ENCODE results near the gene SUPT3H. TPM values are rescaled to one million over a fixed set of nuclear protein-coding genes. Genes with fewer than 3 reads are reported as not detected.
"Not testable (repeated sequence)": the region's sequence is repeated elsewhere in the genome, so short reads cannot be mapped to it uniquely, and the experiment has no call there.

The SUPT3H gene
- total RNA-seq, 1 donor, result 7.1 TPM

- no peaks in the 10 kb centered on the region for H3K9me3 ChIP-seq (ENCODE audit: low read depth, low read length)
- no peak overlapping the region for H3K4me3 ChIP-seq (ENCODE audit: low read length)
- no peaks in the 10 kb centered on the region for H3K4me1 ChIP-seq (ENCODE audit: insufficient read depth, low read length)
- no peaks in the 10 kb centered on the region for H3K27me3 ChIP-seq (ENCODE audit: insufficient read depth, low read length)
Observed at GRCh38 chr6:45170309-45170708, 207.4 kb downstream of the SUPT3H start.

GRCh38 chr6:45169815-45170214, 207.9 kb downstream of the SUPT3H start:
- no peaks in the 10 kb centered on the region for H3K4me1 ChIP-seq (ENCODE audit: insufficient read depth, low read length)
- no peaks in the 10 kb centered on the region for H3K9me3 ChIP-seq (ENCODE audit: low read depth, low read length)
- no peak overlapping the region for H3K4me3 ChIP-seq (ENCODE audit: low read length)
- no peaks in the 10 kb centered on the region for H3K27me3 ChIP-seq (ENCODE audit: insufficient read depth, low read length)

- no peak overlapping the region for H3K4me3 ChIP-seq (ENCODE audit: low read length)
- H3K27me3 ChIP-seq (ENCODE audit: insufficient read depth, low read length), result no peaks in the 10 kb centered on the region
- H3K4me1 ChIP-seq (ENCODE audit: insufficient read depth, low read length), result no peaks in the 10 kb centered on the region
- no peaks in the 10 kb centered on the region for H3K9me3 ChIP-seq (ENCODE audit: low read depth, low read length)
Observed at GRCh38 chr6:45163952-45164766, 213.6 kb downstream of the SUPT3H start.

GRCh38 chr6:45160305-45160704, 217.4 kb downstream of the SUPT3H start:
- Histone ChIP-seq H3K9me3 (ENCODE audit: low read depth, low read length) (no peaks in the 10 kb centered on the region), H3K27me3 (ENCODE audit: insufficient read depth, low read length) (no peaks in the 10 kb centered on the region), H3K4me1 (ENCODE audit: insufficient read depth, low read length) (no peaks in the 10 kb centered on the region), H3K4me3 (ENCODE audit: low read length) (no peak overlapping the region)

- Histone ChIP-seq H3K4me1 (ENCODE audit: insufficient read depth, low read length) (no peaks in the 10 kb centered on the region), H3K9me3 (ENCODE audit: low read depth, low read length) (no peaks in the 10 kb centered on the region), H3K27me3 (ENCODE audit: insufficient read depth, low read length) (no peaks in the 10 kb centered on the region), H3K4me3 (ENCODE audit: low read length) (no peak overlapping the region)
Observed at GRCh38 chr6:45156075-45156474, 221.7 kb downstream of the SUPT3H start.

- Histone ChIP-seq H3K4me1 (ENCODE audit: insufficient read depth, low read length) (no peaks in the 10 kb centered on the region), H3K27me3 (ENCODE audit: insufficient read depth, low read length) (no peaks in the 10 kb centered on the region), H3K4me3 (ENCODE audit: low read length) (no peak overlapping the region), H3K9me3 (ENCODE audit: low read depth, low read length) (no peaks in the 10 kb centered on the region)
Observed at GRCh38 chr6:45155341-45155894, 222.3 kb downstream of the SUPT3H start.

GRCh38 chr6:45154679-45155078, 223.1 kb downstream of the SUPT3H start:
- no peaks in the 10 kb centered on the region for H3K9me3 ChIP-seq (ENCODE audit: low read depth, low read length)
- no peak overlapping the region for H3K4me3 ChIP-seq (ENCODE audit: low read length)
- H3K27me3 ChIP-seq (ENCODE audit: insufficient read depth, low read length), result no peaks in the 10 kb centered on the region
- H3K4me1 ChIP-seq (ENCODE audit: insufficient read depth, low read length), result no peaks in the 10 kb centered on the region

- Histone ChIP-seq H3K27me3 (ENCODE audit: insufficient read depth, low read length) (no peaks in the 10 kb centered on the region), H3K4me1 (ENCODE audit: insufficient read depth, low read length) (no peaks in the 10 kb centered on the region), H3K9me3 (ENCODE audit: low read depth, low read length) (peaks cover 9% of the 10 kb centered on the region), H3K4me3 (ENCODE audit: low read length) (no peak overlapping the region)
Observed at GRCh38 chr6:45148711-45149341, 228.9 kb downstream of the SUPT3H start.

- no peak overlapping the region for H3K4me3 ChIP-seq (ENCODE audit: low read length)
- no peaks in the 10 kb centered on the region for H3K4me1 ChIP-seq (ENCODE audit: insufficient read depth, low read length)
- H3K9me3 ChIP-seq (ENCODE audit: low read depth, low read length), result peaks cover 9% of the 10 kb centered on the region
- no peaks in the 10 kb centered on the region for H3K27me3 ChIP-seq (ENCODE audit: insufficient read depth, low read length)
Observed at GRCh38 chr6:45148278-45148677, 229.5 kb downstream of the SUPT3H start.

GRCh38 chr6:45145658-45146057, 232.1 kb downstream of the SUPT3H start:
- not testable (repeated sequence) for H3K27me3 ChIP-seq (ENCODE audit: insufficient read depth, low read length); H3K4me3 ChIP-seq (ENCODE audit: low read length); H3K4me1 ChIP-seq (ENCODE audit: insufficient read depth, low read length)
- peaks cover 15% of the 10 kb centered on the region for H3K9me3 ChIP-seq (ENCODE audit: low read depth, low read length)

- Histone ChIP-seq H3K27me3 (ENCODE audit: insufficient read depth, low read length) (no peaks in the 10 kb centered on the region), H3K9me3 (ENCODE audit: low read depth, low read length) (peaks cover 28% of the 10 kb centered on the region), H3K4me3 (ENCODE audit: low read length) (no peak overlapping the region), H3K4me1 (ENCODE audit: insufficient read depth, low read length) (no peaks in the 10 kb centered on the region)
Observed at GRCh38 chr6:45138765-45139164, 239.0 kb downstream of the SUPT3H start.

- no peaks in the 10 kb centered on the region for H3K27me3 ChIP-seq (ENCODE audit: insufficient read depth, low read length)
- no peaks in the 10 kb centered on the region for H3K4me1 ChIP-seq (ENCODE audit: insufficient read depth, low read length)
- H3K9me3 ChIP-seq (ENCODE audit: low read depth, low read length), result peaks cover 23% of the 10 kb centered on the region
- H3K4me3 ChIP-seq (ENCODE audit: low read length), result no peak overlapping the region
Observed at GRCh38 chr6:45136495-45136894, 241.2 kb downstream of the SUPT3H start.

- H3K4me1 ChIP-seq (ENCODE audit: insufficient read depth, low read length), result no peaks in the 10 kb centered on the region
- H3K9me3 ChIP-seq (ENCODE audit: low read depth, low read length), result peaks cover 16% of the 10 kb centered on the region
- no peaks in the 10 kb centered on the region for H3K27me3 ChIP-seq (ENCODE audit: insufficient read depth, low read length)
- H3K4me3 ChIP-seq (ENCODE audit: low read length), result no peak overlapping the region
Observed at GRCh38 chr6:45132658-45133294, 245.0 kb downstream of the SUPT3H start.

- Histone ChIP-seq H3K9me3 (ENCODE audit: low read depth, low read length) (peaks cover 14% of the 10 kb centered on the region), H3K4me1 (ENCODE audit: insufficient read depth, low read length) (no peaks in the 10 kb centered on the region), H3K4me3 (ENCODE audit: low read length) (no peak overlapping the region), H3K27me3 (ENCODE audit: insufficient read depth, low read length) (no peaks in the 10 kb centered on the region)
Observed at GRCh38 chr6:45132059-45132458, 245.7 kb downstream of the SUPT3H start.

GRCh38 chr6:45129051-45129450, 248.7 kb downstream of the SUPT3H start:
- Histone ChIP-seq H3K9me3 (ENCODE audit: low read depth, low read length) (no peaks in the 10 kb centered on the region), H3K4me1 (ENCODE audit: insufficient read depth, low read length) (no peaks in the 10 kb centered on the region), H3K27me3 (ENCODE audit: insufficient read depth, low read length) (no peaks in the 10 kb centered on the region), H3K4me3 (ENCODE audit: low read length) (no peak overlapping the region)
